Effector memory CD4-positive, alpha-beta T cell (primary cell): Measurements from ENCODE around the gene ZNF697.

ENCODE experiments used
- DNase-seq, 3 donors: peaks; one replicate each; pipeline ENCODE4 v3.0.0-alpha.2; 2020
- H3K27ac ChIP-seq: 2 replicates; pipeline ENCODE4 v1.7.0; 2013; ENCODE audit warnings: mild to moderate bottlenecking, low read length, moderate library complexity; ENCODE audit not compliant: insufficient read depth, poor library complexity, severe bottlenecking
- H3K27me3 ChIP-seq: replicated peaks from 2 replicates; pipeline ENCODE4 v1.7.0; 2013; ENCODE audit warnings: mild to moderate bottlenecking, low read length; ENCODE audit not compliant: insufficient read depth, control insufficient read depth, poor library complexity, severe bottlenecking
- H3K36me3 ChIP-seq: 2 replicates; pipeline ENCODE4 v1.7.0; 2013; ENCODE audit warnings: mild to moderate bottlenecking, low read length, moderate library complexity; ENCODE audit not compliant: control insufficient read depth, insufficient read depth
- H3K4me1 ChIP-seq: 2 replicates; pipeline ENCODE4 v1.7.0; 2013; ENCODE audit warnings: low read length, mild to moderate bottlenecking; ENCODE audit not compliant: control insufficient read depth, insufficient read depth, poor library complexity, severe bottlenecking
- H3K4me3 ChIP-seq: 2 replicates; pipeline ENCODE4 v1.7.0; 2013; ENCODE audit warnings: low read length, low read depth, mild to moderate bottlenecking; ENCODE audit not compliant: insufficient read depth, poor library complexity, severe bottlenecking
- H3K9me3 ChIP-seq: 2 replicates; pipeline ENCODE4 v1.7.0; 2013; ENCODE audit warnings: mild to moderate bottlenecking, low read length, moderate library complexity; ENCODE audit not compliant: control insufficient read depth

ZNF697 gene

GRCh38 chr1:119667173-119667572 is 19.1 kb upstream of the ZNF697 start:
- Histone ChIP-seq H3K4me3 (no peak overlapping the region), H3K36me3 (no peaks in the 10 kb centered on the region), H3K4me1 (no peaks in the 10 kb centered on the region), H3K27ac (no peak overlapping the region), H3K27me3 (no peaks in the 10 kb centered on the region), H3K9me3 (no peaks in the 10 kb centered on the region)
- no peak for DNase-seq

GRCh38 chr1:119664067-119664466 is 16.0 kb upstream of the ZNF697 start:
- no peaks in the 10 kb centered on the region for H3K9me3 ChIP-seq
- no peaks in the 10 kb centered on the region for H3K4me1 ChIP-seq
- no peaks in the 10 kb centered on the region for H3K27me3 ChIP-seq
- H3K36me3 ChIP-seq = no peaks in the 10 kb centered on the region
- H3K4me3 ChIP-seq = no peak overlapping the region
- no peak overlapping the region for H3K27ac ChIP-seq
- no peak for DNase-seq

DNA sequence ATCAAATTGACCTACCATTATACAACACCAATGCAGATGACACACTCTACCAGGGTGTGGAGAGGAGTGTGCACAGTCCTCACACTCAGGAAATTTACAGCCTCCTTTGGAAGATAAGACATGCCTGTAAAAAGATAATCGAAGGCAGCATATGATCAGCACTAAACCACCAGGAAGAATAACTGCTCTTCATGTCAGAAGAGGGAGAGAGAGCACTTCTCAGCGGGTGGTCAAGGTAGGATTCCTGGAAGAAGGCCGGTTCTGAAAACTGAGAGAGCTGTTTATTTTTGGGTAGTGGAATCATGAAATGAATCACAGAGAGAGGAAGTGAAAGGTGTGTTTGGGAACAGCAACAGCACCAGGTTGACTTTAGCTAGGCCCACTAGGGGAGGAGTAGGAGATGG is 14.0 kb upstream of the ZNF697 start:
- Histone ChIP-seq H3K9me3 (no peaks in the 10 kb centered on the region), H3K27me3 (no peaks in the 10 kb centered on the region), H3K4me1 (no peaks in the 10 kb centered on the region), H3K4me3 (no peak overlapping the region), H3K27ac (no peak overlapping the region), H3K36me3 (no peaks in the 10 kb centered on the region)
- no peak for DNase-seq

DNA sequence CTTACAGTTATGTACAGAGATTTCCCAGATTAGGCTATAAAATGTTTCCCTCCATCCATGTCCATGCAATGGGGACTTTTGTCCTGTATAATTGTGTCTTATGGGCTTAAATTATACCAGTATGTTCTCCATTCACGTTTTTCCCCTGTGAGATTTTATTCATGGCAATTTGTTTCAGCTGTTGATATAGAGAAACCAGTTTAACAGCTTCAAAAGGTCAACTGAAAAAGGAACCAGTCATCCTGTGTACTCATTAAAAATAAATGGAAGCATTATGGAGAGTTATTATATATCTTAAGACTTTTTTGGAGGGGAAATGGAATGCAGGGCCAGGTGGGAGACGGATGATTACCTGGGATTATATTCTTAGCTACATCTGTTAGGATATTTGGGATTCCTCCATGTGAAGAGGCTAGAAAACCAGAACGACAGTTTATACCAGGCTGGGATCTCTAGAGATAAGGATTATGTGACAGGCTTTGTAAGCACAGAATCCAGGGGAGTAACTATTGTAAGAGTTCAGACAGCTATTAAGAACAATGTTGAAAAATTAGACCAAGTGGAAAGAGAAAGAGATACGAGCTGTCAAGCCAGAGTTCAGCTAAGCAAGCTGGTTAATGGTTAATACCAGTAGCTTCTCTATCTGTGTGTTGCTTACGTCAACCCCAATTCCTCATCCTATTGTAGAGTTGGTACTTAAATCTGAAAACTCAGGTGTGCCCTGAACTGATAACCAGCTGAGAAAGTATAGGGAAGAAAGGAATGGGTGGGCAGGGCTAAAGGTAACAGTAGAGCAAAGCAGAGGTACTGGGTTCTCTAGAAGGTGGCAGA is 12.4 kb upstream of the ZNF697 start:
- Histone ChIP-seq H3K27me3 (no peaks in the 10 kb centered on the region), H3K4me1 (no peaks in the 10 kb centered on the region), H3K9me3 (no peaks in the 10 kb centered on the region), H3K4me3 (no peak overlapping the region), H3K27ac (no peak overlapping the region), H3K36me3 (no peaks in the 10 kb centered on the region)
- no peak for DNase-seq

- Histone ChIP-seq H3K9me3 (no peaks in the 10 kb centered on the region), H3K27ac (no peak overlapping the region), H3K4me1 (no peaks in the 10 kb centered on the region), H3K27me3 (no peaks in the 10 kb centered on the region), H3K36me3 (no peaks in the 10 kb centered on the region), H3K4me3 (no peak overlapping the region)
- no peak for DNase-seq
These were observed 11.6 kb upstream of the ZNF697 start for GRCh38 chr1:119659628-119660027.

GRCh38 chr1:119656410-119656955 is 8.4 kb upstream of the ZNF697 start:
- Histone ChIP-seq H3K4me1 (no peaks in the 10 kb centered on the region), H3K4me3 (no peak overlapping the region), H3K27me3 (no peaks in the 10 kb centered on the region), H3K9me3 (no peaks in the 10 kb centered on the region), H3K36me3 (no peaks in the 10 kb centered on the region), H3K27ac (no peak overlapping the region)
- no peak for DNase-seq

GRCh38 chr1:119655154-119655553 is 7.1 kb upstream of the ZNF697 start:
- H3K27me3 ChIP-seq = peaks cover 10% of the 10 kb centered on the region
- H3K36me3 ChIP-seq = no peaks in the 10 kb centered on the region
- no peak overlapping the region for H3K4me3 ChIP-seq
- no peaks in the 10 kb centered on the region for H3K4me1 ChIP-seq
- no peak for DNase-seq
- H3K9me3 ChIP-seq = no peaks in the 10 kb centered on the region
- H3K27ac ChIP-seq = no peak overlapping the region

- no peak for DNase-seq
- H3K9me3 ChIP-seq = no peaks in the 10 kb centered on the region
- no peak overlapping the region for H3K4me3 ChIP-seq
- no peaks in the 10 kb centered on the region for H3K36me3 ChIP-seq
- H3K4me1 ChIP-seq = no peaks in the 10 kb centered on the region
- no peak overlapping the region for H3K27ac ChIP-seq
- H3K27me3 ChIP-seq = peaks cover 14% of the 10 kb centered on the region
These were observed 5.7 kb upstream of the ZNF697 start for GRCh38 chr1:119653839-119654170.

DNA sequence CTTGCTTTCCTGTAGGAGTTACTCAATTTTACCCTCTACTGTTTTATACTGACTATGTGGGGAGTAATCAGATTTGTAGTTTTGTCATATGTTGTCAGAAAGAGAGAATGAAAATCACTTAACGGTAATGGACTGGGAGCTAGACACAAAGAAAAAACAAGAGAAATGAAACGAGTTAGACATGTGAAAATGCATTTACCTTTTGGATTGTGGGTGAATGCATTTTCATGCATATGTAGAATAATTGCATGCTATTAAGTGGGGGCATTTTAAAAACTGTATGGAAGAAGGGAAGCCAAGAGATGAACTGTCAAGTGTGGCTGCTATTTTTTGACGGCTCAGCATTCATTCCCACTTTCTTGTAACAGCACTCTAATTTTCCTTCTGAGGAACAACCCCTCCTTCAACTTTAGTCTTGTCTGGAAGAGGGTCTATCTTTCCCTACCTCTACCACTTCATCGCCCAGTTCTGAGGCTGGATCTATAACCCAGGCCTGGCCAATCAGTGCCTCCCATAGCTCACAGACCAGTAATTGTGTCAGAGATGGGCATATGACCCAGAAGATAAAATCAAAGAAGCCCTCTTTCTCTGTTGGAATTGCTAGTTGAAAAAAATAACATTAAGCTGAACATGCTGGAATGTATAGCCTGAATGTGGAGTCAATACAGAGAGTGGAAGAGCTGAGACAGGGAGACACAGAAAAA is 5.2 kb upstream of the ZNF697 start:
- Histone ChIP-seq H3K9me3 (no peaks in the 10 kb centered on the region), H3K36me3 (no peaks in the 10 kb centered on the region), H3K27me3 (peaks cover 16% of the 10 kb centered on the region), H3K27ac (no peak overlapping the region), H3K4me1 (no peaks in the 10 kb centered on the region), H3K4me3 (no peak overlapping the region)
- DNase-seq = no peak

GRCh38 chr1:119652587-119652986 is 4.5 kb upstream of the ZNF697 start:
- Histone ChIP-seq H3K27me3 (peaks cover 18% of the 10 kb centered on the region), H3K27ac (no peak overlapping the region), H3K9me3 (no peaks in the 10 kb centered on the region), H3K4me1 (no peaks in the 10 kb centered on the region), H3K4me3 (no peak overlapping the region), H3K36me3 (no peaks in the 10 kb centered on the region)
- DNase-seq = no peak
